Kidney capillary endothelial cell (primary cell): ENCODE results near the gene MIB1.
"Not testable (repeated sequence)": the region's sequence is repeated elsewhere in the genome, so short reads cannot be mapped to it uniquely, and the experiment has no call there.

Experiments
- DNase-seq: peaks from one replicate; pipeline ENCODE4 v3.0.0-alpha.2; 2018; ENCODE audit warnings: low spot score

The MIB1 gene

DNA sequence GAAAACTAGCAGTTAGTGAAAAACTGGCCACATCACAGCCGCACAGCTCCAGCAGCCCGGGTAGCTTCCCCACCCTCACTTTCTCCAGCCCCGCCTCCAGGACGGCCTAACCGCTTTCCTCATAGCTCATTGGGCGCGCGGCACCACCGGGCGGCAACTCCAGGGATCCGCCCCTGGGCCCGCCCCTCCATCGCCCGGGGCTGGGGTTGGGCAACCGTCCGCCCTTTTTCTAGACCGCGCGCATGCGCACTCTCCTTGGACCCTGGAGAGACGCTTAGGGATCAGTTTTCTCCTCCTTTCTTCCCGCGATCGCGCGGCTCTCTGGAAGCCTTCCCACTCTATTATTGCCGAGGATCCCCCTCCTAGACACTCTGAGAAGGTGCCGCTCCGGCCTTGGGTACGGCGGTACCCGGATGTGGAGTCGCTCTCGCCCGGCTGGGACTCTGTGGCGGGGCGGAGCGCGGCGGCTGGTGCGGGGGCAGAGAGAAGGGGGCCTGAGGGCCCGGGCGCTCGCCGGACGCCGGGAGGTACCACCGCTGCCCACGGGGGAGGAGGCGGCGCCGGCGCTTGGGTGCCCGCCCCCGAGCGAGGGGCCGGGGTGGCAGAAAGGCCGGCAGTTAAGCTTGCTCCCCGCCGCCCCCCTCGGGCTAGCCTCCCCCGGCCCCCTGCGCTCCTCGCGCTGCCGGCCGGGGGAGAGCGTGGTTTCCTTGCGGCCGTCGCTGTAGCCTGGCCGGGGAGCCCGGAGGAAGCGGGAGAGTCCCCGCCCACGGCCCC is at the start of gene MIB1:
TSS of gene MIB1 (plus strand) at position 255 of the 774 bp plus-strand sequence. CDS start 792 bp downstream, outside the sequence.
- peak; percentile 95 for DNase-seq

DNA sequence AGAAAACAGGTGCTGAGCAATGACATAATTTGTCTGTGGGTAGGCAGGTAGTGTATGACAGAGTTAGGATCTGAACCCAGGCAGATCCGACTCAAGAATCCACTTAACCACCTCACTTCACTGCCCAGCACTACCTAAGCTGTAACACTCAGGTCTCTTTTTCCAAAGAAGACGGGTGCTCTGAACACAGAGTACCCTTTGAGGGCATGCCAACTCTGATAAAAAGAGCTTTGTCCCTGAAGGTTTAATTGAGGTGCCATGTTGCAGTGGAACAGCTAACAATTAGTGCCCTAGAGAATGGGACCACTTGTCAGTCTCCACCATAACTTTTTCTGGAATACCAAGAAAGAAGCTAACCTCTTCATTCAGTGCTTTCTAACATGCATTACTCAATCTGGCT is 47.3 kb upstream of the MIB1 start:
- DNase-seq = no peak

DNA sequence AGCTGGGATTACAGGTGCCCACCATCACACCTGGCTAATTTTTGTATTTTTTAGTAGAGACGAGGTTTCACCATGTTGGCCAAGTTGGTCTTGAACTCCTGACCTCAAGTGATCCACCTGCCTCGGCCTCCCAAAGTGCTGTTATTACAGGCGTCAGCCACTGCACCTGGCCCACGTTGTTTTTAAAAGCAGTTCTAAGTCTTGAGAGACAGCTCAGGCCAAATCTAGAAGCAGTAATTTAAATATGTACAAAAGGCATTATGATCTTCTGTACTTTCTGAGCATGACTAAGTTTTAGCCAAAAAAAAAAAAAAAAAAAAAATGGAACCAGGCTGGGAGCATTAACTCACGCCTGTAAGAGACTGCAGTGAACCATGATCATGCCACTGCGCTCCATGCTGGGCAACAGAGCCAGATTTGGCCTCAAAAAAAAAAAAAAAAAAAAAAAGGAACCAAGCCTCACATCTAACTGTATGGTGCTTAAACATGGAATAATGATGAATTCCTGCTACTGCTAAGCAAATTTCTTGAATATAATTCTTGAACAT is 40.0 kb upstream of the MIB1 start:
- no peak for DNase-seq

DNA sequence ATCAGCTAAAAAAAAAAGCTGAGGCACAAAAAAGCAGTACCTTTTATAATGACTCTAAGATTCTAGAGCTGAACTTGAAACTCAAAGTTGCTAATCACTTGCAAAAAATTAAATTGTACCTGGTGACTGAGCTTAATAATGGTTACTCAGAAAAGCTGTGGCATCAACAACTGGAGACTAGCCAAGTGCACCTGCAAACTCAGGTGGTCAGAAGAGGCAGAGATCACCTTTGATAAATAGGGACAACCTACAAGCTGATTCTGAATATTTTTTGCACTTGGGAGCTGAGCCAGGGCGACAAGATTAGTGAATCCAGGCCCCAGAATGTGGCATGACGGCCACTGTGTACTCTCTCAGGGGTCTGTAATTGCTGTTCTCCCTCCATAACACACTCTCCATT is 39.0 kb upstream of the MIB1 start:
- no peak for DNase-seq

DNA sequence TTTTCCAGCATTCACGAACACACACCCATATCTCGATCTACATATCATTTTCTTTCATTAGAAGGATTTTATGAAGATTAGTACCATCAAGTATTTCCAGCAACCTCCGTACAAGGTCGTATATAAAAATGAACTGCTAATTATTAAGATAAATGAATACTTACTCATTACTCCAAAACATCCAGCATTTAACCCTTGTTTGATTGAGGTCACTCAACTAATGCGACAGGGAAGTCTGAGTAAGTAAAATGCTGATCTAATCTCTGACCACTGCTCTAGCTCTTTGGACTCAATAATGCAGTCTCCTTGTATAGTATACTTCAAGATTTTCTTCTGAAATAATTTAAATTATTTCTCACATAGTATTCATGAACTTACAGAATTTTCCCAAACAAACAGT is 38.0 kb upstream of the MIB1 start:
- DNase-seq = no peak

DNA sequence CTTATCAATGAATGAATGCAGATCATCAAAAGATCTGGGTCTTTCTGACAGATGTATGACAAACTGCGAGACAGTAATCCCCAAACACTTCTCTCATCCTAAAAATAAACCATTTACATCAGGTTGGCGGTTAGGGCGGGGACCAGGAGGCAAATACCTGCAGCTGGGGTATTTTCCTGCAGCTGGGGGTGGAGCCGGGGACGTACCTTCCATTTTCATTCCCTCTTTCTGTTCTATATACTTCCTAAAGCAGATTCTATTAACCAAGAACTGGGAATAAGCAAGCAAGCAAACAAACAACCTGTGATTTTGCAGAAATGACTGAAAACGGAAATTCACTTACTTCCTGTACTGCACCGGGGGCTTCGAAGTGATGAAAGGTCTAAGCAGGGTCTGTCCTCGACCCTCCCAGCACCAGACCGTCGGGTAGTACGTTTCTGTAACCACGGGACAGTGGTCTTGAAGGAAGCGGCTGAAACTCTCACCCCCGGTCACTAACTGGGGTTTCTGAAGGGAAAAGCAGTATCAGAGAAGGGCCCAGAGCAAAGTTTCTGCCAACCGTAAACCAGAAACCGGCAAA is 37.3 kb upstream of the MIB1 start:
- DNase-seq = no peak

DNA sequence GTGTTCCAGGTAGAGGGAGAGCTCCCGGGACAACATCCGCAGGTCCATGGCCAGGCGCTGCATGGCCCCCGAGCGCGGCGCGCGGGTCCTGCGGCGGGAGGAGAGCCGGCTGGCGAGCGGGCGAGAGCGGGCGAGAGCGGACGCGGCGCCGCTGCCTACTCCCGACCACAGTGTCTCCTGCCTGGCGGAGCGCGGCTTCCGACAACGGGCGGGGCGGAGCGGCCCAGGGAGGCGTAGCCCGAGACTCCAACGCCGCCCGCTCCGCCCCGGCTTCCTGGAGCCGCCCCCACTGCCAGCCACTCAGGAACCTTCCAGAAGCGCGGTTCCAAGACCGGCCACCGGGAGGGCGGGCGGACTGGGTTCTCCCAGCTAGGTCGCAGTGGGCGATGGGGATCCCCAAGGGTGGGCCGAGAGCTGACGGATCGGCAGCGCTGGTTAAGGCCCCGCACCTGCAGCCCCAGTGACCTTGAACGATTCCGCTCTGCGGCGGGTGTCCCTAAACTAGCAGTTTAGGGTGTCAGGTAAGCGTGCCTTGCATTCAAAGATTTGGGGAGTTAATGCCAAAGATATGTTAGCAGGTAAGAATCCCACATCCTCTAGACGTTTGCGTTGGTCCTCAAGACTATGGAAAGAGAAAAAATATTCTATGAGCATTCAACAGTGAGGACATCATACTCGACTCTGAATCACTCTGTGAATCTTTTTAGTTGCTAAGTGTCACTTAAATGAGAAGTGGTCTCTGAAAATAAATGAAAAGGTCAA is 35.8 kb upstream of the MIB1 start, which contains the start of gene ABHD3:
TSS of gene ABHD3 (minus strand) at position 172 of the 762 bp plus-strand sequence. CDS start at position 63, 109 bp downstream.
- peak; percentile 80 for DNase-seq

DNA sequence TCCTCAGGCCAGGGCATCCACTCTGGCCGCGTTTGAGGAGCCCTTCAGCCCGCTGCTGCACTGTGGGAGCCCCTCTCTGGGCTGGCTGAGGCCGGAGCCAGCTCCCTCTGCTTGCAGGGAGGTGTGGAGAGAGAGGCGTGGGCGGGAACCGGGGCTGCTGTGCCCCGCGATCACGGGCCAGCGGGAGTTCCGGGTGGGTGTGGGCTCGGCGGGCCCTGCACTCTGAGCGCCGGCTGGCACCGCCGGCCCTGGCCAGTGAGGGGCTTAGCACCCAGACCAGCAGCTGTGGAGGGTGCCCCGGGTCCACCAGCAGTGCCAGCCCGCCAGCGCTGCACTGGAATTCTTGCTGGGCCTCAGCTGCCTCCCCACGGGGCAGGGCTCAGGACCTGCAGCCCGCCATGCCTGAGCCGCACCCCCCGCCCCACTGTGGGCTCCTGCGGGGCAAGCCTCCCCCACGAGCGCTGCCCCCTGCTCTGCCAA is 34.2 kb upstream of the MIB1 start:
- DNase-seq = no peak

DNA sequence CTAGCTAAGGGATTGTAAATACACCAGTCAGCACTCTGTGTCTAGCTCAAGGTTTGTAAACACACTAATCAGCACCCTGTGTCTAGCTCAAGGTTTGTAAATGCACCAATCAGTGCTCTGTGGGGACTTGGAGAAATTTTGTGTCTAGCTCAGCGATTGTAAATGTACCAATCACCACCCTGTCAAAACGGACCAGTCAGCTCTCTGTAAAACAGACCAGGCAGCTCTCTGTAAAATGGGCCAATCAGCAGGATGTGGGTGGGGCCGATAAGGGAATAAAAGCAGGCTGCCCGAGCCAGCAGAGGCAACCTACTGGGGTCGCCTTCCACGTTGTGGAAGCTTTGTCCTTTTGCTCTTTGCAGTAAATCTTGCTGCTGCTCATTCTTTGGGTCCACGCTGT is 33.5 kb upstream of the MIB1 start:
- not testable (repeated sequence) for DNase-seq

DNA sequence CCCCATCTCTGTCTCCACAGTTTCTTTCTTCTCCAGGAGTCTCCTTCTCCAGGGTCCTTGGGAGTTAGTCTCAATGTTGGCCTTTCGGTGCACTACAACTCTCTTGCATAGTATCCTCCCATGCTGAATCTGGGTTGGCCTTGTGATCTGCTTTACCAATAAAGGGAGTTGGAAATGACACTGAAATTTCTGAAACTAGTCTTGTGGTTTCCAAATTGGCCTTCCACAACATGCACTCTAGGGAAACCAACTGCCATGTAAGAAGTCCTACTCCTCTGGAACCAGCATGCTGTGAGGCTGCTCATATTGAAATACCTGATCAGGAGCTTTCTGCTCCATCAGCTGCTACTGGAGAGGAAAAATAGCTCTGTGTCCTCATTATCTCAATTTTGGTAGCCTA is 26.1 kb upstream of the MIB1 start:
- DNase-seq = no peak

DNA sequence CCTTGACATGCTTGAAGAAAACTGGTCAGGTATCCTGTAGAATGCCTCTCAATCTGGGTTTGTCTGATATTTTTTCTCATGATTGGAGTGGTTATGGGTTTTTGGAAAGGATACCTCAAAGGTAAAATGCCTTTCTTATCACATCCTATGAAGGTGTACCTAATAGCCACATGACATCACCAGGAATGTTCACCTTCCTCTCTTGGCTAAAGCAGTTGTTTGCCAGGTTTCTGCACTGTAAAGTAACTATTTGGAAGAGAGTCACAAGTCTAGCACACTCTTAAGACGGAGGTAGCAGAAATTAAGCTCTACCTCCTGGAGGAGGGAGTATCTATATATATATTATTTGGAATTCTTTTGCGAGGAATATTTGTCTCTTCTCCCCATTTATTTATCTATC is 17.9 kb upstream of the MIB1 start:
- no peak for DNase-seq

DNA sequence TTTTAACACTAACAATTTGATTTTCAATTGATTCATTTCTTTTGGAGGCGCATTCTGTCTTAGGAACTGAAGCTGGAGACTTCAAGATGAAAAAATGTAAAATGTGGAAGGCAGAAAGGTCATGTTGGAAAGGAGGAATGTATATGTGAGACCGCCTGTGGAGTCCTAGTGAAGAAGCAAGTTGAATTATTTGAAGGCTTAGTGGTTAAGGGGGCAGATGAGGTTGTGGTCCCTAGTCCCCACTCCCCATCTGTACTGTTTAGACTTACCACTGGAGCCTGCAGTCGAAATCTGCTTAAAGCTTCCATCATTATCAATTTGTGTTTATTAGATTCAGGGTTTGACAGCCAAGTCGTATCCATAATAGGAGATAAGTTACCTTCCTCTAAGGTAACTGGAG is 15.4 kb upstream of the MIB1 start:
- DNase-seq = no peak

DNA sequence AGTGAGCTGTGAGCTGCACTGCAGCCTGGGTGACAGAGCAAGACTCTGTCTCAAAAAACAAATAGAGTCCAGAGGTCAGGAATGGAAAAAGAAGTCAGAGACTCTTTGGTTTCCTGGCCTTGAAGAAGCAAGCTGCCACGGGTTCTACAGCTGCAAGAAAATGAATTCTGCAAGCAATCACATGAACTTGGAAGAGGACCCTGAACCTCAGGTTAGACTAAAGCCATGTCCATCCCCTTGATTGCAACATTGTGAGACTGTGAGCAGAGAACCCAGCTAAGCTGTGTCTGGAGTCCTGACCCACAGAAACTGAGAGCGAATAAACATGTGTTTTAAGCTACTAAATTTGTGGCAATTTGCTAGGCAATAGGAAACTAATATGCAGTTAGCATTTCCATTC is 12.9 kb upstream of the MIB1 start:
- no peak for DNase-seq

DNA sequence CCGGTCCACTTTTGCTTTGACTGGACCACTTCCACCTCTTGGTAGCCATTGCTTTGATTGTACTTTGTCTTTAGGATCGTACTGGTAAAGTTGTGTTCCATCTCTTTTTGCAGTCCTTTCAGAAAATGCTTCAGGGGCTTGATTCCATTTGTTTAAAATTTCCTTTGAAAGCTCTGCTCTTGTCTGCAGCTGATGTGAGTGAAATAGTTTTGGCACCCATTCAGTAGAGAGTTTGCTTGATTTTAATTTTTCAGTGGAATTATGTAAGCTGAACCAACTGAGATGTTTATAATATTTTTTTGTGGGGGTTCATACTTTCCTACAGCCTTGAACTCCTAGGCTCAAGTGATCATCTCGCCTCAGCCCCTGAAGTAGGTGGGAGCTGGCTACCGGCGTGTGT is 7.6 kb upstream of the MIB1 start:
- DNase-seq = no peak

DNA sequence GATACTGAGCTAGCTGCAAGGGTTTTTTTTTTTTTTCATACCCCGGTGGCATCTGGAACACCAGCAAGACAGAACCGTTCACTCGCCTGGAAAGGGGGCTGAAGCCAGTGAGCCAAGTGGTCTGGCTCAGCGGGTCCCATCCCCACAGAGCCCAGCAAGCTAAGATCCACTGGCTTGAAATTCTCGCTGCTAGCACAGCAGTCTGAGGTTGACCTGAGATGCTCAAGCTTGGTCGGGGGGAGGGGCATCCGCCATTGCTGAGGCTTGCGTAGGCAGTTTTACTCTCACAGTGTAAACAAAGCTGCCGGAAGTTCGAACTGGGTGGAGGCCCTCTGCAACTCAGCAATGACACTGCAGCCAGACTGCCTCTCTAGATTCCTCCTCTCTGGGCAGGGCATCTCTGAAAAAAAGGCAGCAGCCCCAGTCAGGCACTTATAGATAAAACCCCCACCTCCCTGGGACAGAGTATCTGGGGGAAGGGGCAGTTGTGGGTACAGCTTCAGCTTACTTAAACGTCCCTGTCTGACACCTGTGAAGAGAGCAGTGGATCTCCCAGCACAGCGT is 5.1 kb upstream of the MIB1 start:
- DNase-seq = peak; percentile 23

DNA sequence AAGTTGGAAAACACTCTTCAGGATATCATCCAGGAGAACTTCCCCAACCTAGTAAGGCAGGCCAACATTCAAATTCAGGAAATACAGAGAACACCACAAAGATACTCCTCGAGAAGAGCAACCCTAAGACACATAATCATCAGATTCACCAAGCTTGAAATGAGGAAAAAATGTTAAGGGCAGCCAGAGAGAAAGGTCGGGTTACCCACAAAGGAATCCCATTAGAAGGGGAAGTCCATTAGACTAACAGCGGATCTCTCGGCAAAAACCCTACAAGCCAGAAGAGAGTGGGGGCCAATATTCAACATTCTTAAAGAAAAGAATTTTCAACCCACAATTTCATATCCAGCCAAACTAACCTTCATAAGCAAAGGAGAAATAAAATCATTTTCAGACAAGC is 3.7 kb upstream of the MIB1 start:
- DNase-seq = not testable (repeated sequence)

DNA sequence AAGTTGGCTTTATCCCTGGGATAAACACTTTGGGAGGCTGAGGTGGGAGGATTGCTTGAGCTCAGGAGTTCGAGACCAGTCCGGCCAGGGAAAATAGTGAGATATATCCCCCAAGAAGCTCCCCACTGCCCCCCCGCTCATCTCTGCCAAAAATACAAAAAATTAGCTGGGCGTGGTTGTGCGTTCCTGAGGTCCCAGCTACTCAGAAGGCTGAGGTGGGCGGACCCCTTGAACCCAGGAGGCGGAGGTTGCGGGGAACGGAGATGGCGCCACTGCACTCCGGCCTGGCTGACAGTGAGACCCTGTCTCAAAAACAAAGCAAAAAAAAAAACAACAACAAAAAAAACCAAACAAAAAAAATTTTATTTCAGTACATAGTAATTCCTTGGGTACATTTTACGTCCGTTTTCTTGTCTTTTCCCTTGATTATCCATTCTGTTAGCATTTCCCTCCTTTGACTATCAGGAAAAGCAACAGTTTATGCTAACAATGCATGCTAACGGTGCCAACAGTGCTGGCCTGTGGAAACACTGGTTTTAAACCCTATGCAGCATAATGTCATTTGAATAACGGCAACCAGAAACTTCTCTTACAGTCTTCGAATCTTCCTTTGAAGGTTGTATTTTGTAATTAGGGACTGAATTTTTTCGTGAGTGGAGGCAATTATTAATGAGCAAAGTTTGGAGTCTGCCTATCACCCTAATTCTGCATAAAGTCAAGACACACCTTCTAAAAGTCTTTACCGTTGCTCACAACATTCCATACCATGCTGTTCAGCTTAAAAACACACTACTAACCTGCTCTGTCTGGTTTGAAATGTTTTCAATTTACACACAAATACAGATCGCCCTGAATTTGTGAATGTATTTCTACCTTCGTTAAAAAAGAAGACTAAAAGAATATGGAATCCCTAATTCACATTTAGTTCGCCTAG is 721 bp upstream of the MIB1 start:
- DNase-seq = no peak

DNA sequence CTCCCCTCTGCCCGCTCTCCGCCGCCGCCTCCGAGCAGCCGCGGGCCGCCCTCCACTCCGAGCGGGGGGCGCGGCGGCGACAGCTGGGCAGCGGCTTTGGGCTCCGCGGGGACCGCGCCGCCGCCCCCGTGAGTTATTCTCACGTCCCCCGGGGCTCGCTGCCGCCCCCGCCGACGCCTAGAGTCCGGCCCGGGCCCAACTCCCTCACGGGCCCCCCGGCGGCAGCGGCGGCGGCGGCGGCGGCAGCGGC is 645 bp downstream of the MIB1 start:
- peak; percentile 21 for DNase-seq

DNA sequence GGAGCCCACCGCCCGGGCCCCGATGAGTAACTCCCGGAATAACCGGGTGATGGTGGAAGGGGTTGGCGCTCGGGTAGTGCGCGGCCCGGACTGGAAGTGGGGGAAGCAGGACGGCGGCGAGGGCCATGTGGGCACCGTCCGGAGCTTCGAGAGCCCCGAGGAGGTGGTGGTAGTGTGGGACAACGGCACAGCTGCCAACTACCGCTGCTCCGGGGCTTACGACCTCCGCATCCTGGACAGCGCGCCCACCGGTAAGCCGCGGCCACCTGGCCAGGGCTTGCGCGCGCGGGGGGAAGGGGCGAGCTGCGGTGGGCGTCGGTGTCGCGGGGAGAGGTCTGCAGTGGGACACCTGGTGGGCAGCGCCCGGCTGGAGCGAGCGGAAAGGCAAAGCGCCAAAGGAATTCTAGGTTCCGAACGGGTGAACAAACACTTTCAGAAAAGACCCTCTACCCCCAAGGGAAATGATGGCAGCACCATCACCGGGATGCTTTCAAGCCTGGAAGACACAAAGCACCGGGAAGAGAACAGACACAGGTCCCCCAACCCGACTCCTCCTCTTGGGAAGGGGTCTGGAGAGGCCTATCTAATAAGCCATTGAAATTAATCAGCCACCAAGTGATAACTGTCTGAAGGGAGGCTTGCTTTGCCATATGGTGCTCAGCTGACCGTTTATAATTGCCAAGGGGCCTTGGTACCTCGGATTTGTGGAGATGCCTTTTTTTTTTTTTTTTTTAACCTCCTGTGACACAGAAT is 1.1 kb downstream of the MIB1 start:
- DNase-seq = no peak

DNA sequence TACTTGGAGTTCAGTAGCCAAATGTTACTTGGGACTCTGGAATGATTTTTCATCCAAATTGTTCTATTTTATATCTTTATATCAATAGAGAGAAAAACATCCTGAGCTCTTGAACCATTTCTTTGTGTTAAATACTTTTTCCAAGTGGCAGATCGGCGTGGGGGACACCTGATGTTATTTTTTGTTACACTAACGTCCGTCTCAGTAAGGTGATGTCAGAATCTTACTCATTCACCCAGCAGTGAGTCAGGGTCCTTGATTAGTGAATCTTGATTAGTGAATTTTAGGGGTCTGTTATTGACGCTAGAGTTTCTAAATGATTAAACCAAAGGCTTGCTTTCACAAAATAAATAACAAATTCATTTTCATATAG is 1.7 kb downstream of the MIB1 start:
- DNase-seq = no peak
